Stimulated activated CD4-positive, alpha-beta T cell treated with anti-CD3 and anti-CD28 coated beads, TNF-alpha, amount 100 ng/mL, for 1 hour (primary cell): ENCODE data around the gene ARMC2.
"Not testable (repeated sequence)": the region's sequence is repeated elsewhere in the genome, so short reads cannot be mapped to it uniquely, and the experiment has no call there.

Source experiments
- DNase-seq, 3 donors: peaks; one replicate each; pipeline ENCODE4 v3.0.0-alpha.2; 2020; ENCODE audit warnings: low read depth in 3 of 3, low spot score in 1 of 3

ARMC2 gene, protein sequence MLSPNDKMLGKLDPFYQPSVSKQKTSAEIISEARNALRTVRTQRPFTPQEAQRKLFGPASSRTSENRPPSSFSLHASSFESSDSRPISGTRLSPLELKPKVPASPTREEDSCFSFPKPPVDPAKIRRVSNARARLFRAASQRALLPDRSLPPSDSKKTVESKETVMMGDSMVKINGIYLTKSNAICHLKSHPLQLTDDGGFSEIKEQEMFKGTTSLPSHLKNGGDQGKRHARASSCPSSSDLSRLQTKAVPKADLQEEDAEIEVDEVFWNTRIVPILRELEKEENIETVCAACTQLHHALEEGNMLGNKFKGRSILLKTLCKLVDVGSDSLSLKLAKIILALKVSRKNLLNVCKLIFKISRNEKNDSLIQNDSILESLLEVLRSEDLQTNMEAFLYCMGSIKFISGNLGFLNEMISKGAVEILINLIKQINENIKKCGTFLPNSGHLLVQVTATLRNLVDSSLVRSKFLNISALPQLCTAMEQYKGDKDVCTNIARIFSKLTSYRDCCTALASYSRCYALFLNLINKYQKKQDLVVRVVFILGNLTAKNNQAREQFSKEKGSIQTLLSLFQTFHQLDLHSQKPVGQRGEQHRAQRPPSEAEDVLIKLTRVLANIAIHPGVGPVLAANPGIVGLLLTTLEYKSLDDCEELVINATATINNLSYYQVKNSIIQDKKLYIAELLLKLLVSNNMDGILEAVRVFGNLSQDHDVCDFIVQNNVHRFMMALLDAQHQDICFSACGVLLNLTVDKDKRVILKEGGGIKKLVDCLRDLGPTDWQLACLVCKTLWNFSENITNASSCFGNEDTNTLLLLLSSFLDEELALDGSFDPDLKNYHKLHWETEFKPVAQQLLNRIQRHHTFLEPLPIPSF

DNA sequence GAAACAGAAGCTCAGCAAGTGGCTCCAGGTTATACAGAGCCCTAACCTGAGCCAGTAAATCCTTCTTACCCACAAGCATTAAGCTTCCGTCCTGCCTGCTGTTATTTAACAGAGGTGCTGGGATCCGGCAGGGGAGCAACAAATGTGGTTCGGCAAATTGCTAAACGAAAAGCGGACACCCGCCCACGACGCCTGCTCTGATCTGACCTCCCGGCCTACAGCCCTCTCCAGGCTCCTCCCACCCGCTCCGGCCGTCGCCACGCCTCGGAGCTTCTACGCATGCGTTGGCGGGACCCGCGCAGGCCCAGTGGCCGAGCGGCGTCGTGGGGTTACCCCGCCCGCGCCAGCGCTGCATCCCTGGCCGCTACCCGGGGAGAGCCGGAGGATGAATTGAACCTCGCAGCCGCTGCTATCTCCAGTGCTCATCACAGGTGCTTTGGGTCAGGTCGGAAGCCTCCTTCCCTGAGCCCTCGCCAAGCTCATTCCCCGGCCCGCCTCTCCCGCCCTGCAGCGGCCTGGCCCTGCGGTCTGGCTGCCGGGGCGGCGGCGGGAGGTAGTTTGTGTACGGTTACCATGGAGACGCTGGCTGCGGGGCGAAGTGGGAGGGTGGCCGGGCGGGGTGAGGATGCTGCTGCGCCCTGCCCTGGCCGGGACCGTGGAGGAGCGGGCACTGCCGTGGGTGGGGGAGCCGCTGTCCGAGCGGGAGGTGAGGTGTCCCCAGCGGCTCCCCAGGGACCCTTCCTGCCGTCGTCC, at the start of gene ARMC2:
Gene ARMC2 (plus strand): TSS at position 307 of the 753 bp plus-strand sequence. CDS start 5,846 bp downstream, outside the sequence.
- peak; percentile 56 to 80 (median 69) for DNase-seq

DNA sequence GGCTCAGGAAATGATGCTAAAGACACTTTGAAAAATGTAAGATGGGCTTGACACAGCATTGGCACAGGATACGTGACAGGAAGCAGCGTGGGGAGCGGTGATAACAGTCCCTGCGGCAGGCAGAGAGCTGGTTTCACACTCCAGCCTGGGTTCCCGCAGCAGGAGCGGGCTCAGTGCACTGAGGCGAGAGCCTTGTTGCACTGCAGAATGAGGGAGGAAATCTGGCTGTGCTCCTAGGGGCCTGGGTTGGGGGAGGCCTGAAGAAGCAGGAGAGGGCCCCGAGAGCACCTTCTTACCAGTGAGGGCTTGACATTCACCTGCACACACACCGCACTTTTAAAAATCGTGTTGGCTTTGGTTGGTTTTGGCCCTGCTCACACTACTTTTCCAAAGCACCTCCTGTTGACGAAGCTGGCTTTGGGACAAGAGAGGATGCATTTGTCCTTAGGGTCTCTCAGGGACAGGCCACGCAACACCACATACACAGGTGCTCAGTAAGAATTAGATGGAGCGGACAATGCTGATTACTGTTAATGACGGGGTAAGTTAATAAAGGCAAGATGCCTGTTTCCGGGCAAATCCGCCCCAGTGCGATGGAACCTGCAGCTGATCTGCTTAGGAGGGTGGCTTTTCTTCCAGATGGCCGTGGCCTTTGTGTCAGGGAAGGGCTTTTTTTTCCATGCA, 49.4 kb upstream of the ARMC2 start:
- DNase-seq: peak in 2 of 3 donors; percentile 6

DNA sequence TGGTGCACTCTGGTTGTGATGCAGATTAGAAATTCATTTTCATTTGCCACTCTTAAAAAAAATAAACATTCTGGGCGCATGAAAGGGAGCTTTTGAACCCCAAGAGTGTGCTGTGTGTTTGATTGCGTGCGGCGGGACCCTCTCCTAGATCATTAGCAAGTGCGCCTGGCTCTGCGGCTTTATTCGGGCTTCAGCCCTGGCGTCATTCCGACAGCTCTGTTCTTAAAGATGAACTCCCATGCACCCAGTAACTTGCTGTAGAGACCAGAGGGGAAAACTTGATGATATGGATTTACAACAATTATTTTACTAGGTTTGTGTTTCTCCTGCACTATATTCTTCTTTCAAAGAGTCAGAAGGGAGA, 48.9 kb upstream of the ARMC2 start:
- no peak for DNase-seq

DNA sequence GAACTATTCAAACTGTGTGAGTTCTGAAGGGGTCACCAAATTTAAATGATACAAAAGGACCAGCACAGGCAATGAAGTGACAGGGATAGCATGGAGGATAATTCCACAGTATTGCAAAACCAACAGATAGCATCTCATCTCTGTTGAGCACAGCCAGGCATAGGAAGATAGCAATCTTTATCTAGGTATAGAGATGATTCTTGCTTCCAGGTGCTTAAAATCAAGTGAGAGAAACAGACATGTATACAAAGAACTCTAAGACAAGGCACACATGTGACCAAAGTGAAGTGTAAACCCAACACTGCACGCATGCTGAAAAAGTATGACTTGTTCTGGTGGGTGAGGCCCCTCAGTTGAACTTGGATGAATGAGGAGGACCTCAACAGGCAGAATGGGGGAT, 48.4 kb upstream of the ARMC2 start:
- no peak for DNase-seq

DNA sequence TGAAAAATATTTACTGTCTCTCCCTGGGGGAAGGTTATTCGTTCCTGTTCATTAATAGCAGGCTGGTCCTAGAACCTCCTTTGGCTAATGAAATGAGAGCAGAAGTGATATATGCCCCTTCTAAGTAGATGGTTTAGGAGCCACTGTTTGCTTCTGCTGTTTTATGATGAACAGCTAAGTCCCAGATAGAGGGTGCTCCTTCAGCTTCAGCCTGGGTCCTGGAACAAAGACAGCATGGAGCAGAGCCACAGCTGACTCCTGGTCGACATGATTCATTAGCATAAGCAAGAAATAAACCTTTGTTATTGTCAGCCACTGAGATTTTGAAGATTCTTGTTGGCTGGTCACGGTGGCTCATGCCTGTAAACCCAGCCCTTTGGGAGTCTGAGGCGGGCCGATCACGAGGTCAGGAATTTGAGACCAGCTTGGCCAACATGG, 47.8 kb upstream of the ARMC2 start:
- DNase-seq: no peak

DNA sequence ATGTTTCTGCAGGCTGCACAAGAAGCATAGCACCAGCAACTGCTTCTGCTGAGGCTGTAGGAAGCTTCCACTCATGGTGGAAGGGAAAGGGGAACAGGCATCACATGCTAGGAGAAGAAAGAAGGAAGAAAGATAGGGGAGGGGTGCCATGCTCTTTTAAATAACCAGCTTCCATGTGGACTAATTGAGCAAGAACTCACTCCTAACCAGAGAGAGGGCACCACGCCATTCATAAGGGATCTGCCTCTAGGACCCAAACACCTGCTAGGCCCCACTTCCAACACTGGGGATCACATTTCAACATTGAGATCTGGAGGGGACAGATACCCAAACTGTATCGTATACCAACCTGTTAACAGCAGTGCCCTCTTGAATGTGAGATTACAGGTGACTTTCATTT, 46.9 kb upstream of the ARMC2 start:
- DNase-seq: no peak

DNA sequence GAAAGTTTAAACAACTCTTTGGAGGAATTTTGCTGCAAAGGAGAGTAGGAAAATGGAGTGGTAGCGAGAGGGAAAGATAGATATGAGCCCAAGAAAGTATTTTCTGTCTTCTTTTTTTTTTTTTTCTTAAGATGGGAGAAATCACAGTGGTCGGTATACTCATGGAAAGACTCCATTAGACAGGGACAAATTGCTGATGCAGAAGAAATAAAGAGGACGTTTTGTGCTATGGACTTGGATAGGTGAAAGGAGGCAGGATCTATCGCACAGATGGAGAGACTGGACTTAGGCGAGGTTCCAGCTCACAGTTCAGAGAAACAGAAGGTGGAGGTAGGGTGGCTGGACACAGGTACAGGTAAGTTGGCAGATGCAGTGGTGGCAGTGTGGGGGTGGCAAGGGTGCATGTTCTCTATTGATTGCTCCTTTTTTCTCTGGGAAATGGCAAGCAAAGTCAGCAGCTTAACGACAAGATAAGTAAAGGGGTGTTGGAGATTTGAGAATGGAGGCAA, 44.2 kb upstream of the ARMC2 start:
- no peak for DNase-seq

DNA sequence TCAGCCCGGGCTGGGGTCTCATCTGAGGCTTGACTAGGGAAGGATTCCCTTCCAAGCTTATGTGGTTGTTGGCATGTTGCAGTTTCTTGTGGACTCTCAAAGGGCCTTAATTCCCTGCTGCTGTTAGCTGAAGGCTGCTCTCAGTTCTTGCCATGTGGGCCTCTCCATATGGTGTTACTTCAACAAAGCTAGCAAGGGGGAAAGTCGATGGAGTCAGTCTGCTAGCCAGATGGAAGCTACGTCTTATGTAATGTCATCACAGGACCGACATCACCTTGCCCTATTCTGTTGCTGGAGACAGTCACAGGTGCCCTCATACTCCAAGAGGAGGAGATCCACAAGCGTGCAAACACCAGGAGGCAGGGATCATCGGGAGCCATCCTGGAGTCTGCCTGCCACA, 43.3 kb upstream of the ARMC2 start:
- DNase-seq: no peak

DNA sequence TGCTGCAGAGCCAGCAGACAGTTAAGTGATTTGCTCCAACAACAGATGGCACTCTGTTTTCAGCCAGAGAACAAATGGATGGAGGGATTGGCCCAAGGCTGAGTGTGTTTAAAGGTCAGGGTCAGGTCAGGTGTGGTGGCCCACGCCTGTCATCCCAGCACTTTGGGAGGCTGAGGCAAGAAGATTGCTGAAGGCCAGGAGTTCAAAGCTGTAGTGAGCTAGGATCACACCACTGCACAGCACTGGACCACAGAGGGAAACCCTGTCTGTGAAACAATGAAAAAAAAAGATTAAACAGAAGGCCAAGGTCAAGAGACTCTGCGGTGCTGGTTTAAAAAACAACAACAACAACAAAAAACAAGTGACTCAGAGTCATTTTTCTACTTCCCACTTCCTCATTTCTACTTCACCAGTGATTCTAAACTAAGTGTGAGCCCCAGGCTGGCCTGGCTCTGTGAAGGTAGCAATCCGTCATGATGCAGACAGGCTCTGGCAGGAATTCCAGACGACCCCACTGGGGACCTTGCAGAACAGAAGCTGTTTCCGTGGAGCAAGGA, 42.5 kb upstream of the ARMC2 start:
- DNase-seq: no peak

DNA sequence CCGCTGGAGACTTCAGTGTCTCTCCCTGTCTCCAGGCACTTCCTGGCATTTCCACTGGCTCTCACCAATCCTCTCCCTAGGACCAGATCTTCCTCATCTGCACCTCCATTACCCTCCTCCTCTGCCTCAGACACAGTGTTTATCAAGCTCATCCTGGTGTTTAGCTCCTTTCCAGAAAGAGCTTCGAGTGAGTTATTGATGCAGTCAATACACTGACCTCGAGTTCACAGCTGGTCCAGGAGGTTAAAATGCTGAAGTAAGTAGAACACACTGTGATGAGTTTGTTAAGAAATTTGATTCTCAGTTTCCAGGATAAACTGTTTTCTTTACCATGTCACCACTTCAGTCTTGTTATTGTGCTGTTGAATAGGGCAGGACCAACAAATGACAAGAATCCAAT, 42.1 kb upstream of the ARMC2 start:
- DNase-seq: no peak

DNA sequence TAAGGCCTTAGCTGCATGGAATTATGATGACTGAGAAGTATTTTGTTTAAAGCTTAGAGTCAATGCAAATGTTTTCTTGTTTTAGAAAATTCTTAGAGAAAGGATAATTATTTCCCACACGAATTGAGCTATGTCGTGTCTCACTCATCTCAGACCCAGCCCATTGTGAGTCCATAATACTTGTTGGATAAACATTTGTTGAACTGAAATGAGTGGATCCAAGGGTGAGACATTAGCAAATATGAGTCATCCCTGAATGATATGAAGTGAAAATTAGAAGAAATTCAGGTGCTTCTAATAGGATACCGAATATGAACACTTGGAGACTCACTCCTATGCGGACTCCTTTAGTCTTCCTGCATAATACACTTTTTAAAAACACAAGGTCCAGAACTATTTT, 41.6 kb upstream of the ARMC2 start:
- DNase-seq: no peak

DNA sequence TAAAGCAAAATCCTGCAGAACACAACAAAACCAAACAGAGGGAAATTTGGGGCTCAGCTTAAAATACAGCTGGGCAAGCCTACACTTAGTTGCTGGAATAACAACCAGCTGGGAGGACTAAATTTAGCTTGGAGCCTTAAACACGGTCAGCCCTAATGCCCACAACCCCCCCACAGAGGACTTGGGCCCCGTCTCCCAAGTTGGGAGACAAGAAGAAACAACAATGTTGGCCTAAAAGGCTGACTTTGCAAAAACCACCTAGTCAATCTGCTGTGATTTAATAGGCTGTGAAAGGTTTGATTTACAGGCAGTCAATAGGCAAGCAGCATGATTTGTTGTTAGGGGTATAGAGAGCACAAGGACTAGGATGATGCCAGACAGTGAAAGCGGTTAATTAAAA, 40.3 kb upstream of the ARMC2 start:
- DNase-seq: no peak

DNA sequence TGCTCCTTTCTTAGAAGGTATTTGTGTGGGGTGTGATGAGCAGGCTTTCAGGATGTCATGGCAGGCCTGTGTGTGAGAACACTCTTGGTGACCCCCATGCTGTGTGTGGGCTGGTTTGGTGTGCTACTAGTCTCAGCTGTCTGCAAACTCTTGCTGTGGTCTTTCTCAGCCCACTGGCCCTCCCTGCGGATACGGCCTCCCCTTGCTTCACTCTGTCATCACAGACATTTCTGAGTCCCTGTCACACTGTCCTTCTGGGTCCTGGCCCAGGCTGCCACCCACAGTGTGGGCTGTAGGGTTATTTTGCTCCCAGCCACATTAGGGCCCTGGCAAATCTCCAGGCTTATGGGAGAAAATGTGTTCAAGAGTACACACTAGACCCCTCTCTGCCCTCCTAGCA, 39.0 kb upstream of the ARMC2 start:
- DNase-seq: no peak

DNA sequence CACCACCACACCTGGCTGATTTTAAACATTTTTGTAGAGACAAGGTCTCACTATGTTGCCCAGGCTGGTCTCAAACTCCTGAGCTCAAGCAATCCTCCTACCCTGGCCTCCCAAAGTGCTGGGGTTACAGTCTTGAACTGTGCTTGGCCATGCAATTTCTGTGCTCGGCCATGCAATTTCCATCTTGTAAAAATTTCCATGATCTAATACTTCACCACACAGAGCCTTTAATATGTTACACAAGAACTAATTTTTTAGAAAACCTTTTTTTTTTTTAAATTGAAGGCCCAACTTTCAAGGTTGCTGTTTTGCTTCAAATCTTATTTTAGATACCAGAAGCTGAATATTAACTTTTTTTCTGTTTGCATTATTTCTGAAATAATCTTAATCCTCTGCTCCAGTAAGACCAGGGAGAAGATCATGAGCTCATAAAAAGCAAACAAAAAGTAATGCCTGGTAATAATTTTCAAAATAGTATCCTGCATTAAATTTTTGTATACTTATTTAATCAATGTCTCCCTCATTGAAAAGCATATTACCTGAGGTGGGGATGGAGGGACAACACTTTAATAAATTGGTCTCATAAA, 38.1 kb upstream of the ARMC2 start:
- DNase-seq: no peak

DNA sequence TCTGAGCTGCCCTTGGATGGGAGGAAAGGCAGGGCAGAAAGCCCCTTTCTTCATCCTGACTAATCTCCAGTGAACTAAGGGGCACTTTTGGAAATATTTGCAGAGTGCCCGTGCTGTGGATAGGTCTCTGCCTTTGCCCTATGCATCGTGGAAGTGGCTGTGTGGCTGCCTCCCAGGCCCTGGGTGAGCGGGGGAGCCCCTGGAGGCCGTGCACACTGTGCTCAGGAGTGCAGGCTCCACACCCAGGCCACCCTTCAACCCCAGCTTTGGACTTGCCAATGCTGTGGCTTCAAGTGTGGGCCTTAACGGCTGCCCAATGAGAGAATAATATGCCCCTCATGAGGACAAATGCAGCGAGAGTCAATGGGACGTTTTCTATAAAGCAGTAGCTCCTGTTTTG, 36.7 kb upstream of the ARMC2 start:
- no peak for DNase-seq

DNA sequence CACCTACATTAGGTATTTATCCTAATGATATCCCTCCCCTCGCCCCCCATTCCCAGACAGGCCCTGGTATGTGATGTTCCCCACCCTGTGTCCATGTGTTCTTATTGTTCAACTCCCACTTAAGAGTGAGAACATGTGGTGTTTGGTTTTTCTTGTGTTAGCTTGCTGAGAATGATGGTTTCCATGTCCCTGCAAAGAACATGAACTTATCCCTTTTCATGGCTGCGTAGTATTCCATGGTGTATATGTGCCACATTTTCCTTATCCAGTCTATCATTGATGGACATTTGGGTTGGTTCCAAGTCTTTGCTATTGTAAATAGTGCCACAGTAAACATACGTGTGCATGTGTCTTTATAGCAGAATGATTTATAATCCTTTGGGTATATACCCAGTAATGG, 35.0 kb upstream of the ARMC2 start:
- DNase-seq: not testable (repeated sequence)

DNA sequence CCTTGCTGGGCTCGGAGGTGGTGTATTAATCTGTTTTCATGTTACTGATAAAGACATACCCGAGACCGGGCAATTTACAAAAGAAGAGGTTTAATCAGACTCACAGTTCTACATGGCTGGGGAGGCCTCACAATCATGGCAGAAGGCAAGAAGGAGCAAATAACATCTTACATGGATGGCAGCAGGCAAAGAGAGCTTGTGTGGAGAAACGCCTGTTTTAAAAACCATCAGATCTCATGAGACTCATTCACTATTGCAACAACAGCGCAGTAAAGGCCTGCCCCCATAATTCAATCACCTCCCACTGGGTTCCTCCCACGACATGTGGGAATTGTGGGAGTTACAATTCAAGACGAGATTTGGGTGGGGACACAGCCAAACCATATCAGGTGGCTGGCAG, 30.9 kb upstream of the ARMC2 start:
- not testable (repeated sequence) for DNase-seq

DNA sequence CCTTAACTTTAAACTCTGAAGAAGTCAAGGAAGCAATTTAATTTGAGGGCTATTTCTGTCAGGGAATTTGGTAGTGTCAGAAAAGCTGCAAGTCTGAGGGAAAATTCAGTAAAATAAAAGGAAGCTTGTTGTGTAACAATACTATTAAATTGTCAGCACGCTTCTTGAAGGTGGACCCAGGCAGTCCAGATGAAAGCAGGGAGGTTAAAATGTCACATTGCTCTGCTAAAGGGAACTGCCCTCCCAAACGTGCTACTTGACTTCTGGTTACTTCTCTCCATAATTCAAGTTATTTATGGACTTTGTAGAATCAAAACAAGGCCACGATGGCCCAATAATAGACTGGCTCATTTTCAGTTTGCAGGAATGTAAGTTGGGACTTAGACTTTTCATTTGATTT, 28.2 kb upstream of the ARMC2 start:
- DNase-seq: no peak

DNA sequence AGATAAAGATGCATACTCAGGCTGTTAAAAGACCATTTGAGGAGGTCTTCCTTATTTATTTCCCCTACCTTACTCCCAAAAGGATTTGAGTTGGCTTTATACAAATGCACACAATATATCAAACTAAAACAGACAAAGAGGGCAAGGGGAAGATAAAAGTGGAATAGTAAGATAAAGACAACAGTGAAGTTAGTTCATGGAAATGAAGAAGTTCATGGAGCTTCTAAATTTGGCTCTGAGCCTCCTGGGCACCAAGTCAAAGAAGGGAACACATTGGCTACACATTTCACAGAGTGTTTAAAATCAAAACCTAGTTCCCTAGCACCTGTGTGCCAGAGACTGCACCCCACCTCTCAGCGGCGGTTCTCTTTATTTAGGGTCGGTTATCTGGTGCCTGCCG, 25.8 kb upstream of the ARMC2 start:
- no peak for DNase-seq

DNA sequence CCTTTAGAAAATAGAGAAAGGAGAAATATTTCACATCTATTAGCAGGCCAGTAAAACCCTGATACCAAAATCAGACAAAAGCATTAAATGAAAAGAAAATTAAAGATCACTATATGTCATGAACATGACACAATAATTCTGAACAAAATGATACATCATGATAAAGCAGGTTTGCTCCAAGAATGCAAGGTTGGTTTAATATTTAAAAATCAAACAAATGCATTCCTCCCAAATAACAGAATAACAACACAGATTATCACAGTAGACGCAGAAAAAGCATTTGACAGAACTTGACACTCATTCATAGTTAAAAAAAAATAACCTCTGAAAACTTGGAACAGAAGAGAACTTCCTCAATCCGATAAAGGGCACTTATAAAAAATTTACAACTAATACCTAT, 22.9 kb upstream of the ARMC2 start:
- no peak for DNase-seq
